GM19397 (cell line): ENCODE data around the gene HNRNPUL1.

ENCODE experiments used
- ATAC-seq: cut with Tn5 transposase; IDR thresholded peaks from one replicate; pipeline ENCODE4 v1.9.1; 2021; ENCODE audit warnings: mild to moderate bottlenecking, moderate library complexity; ENCODE audit not compliant: unreplicated experiment

The HNRNPUL1 gene

GRCh38 chr19:41233748-41234240 is 30.4 kb upstream of the HNRNPUL1 start:
- no peak for ATAC-seq

- no peak for ATAC-seq
Measured at GRCh38 chr19:41234512-41235168, 29.5 kb upstream of the HNRNPUL1 start.

- ATAC-seq, result no peak
Measured at GRCh38 chr19:41235480-41235879, 28.7 kb upstream of the HNRNPUL1 start.

- no peak for ATAC-seq
Measured at GRCh38 chr19:41238244-41238643, 25.9 kb upstream of the HNRNPUL1 start.

GRCh38 chr19:41239363-41239762 is 24.8 kb upstream of the HNRNPUL1 start:
- no peak for ATAC-seq

GRCh38 chr19:41239961-41240574 is 24.1 kb upstream of the HNRNPUL1 start:
- ATAC-seq, result no peak

GRCh38 chr19:41241859-41242258 is 22.3 kb upstream of the HNRNPUL1 start:
- ATAC-seq, result no peak

- ATAC-seq, result no peak
Measured at GRCh38 chr19:41244117-41244516, 20.1 kb upstream of the HNRNPUL1 start.

- no peak for ATAC-seq
Measured at GRCh38 chr19:41245843-41246242, 18.3 kb upstream of the HNRNPUL1 start.

- no peak for ATAC-seq
Measured at GRCh38 chr19:41248895-41249294, 15.3 kb upstream of the HNRNPUL1 start.

- no peak for ATAC-seq
Measured at GRCh38 chr19:41249707-41250423, 14.3 kb upstream of the HNRNPUL1 start.

GRCh38 chr19:41253660-41254059 is 10.5 kb upstream of the HNRNPUL1 start:
- no peak for ATAC-seq

GRCh38 chr19:41255171-41255570 is 9.0 kb upstream of the HNRNPUL1 start:
- ATAC-seq, result no peak

- no peak for ATAC-seq
Measured at GRCh38 chr19:41261474-41262190, 2.5 kb upstream of the HNRNPUL1 start.

GRCh38 chr19:41263042-41263849 is 926 bp upstream of the HNRNPUL1 start:
- peak; percentile 7 for ATAC-seq

GRCh38 chr19:41264581-41265394 is 616 bp downstream of the HNRNPUL1 start:
- peak; percentile 1 for ATAC-seq

GRCh38 chr19:41265395-41266153 is 1.4 kb downstream of the HNRNPUL1 start:
- ATAC-seq, result no peak

- ATAC-seq, result no peak
Measured at GRCh38 chr19:41269055-41269454, 4.9 kb downstream of the HNRNPUL1 start.

GRCh38 chr19:41269571-41269970 is 5.4 kb downstream of the HNRNPUL1 start:
- no peak for ATAC-seq
